Adrenal gland (tissue), 12 donors: ENCODE results near the gene COA5. TPM values are rescaled to one million over a fixed set of nuclear protein-coding genes. Genes with fewer than 3 reads are reported as not detected.

Experiments
- DNase-seq, 7 donors: peaks; one replicate each; pipeline ENCODE4 v3.0.0-alpha.2; 2019 to 2020
- H3K27ac ChIP-seq, 5 donors: fragments of 200-600 bp; sonication (generic) in 4 of 5; 1 replicate in 3 of 5; 2 replicates in 2 of 5; pipeline versions ENCODE4 v1.5.1 to v1.8.0; 2016 to 2020; ENCODE audit warnings: mild to moderate bottlenecking in 1 of 5
- H3K27me3 ChIP-seq: fragments of 200-600 bp; 2 replicates; pipeline ENCODE4 v1.8.0; 2021
- H3K36me3 ChIP-seq, 2 donors: fragments of 200-600 bp; replicated peaks in 1 of 2; 1 replicate in 1 of 2; 2 replicates in 1 of 2; pipeline versions ENCODE4 v1.5.1 to v1.8.0; 2018 to 2022
- H3K4me1 ChIP-seq, 2 donors: fragments of 200-600 bp; replicated peaks in 1 of 2; 1 replicate in 1 of 2; 2 replicates in 1 of 2; pipeline versions ENCODE4 v1.5.1 to v1.8.0; 2018 to 2021
- H3K4me3 ChIP-seq, 4 donors: fragments of 200-600 bp; sonication (generic) in 3 of 4; one replicate each; pipeline ENCODE4 v1.5.1; 2016 to 2018
- H3K9me3 ChIP-seq, 3 donors: fragments of 200-600 bp; sonication (generic) in 1 of 3; replicated peaks in 1 of 3; 1 replicate in 2 of 3; 2 replicates in 1 of 3; pipeline versions ENCODE4 v1.5.1 to v1.8.0; 2016 to 2021
- CTCF ChIP-seq, 6 experiments: fragments of 450-650 bp in 4 of 6; fragments of 200-600 bp in 2 of 6; sonication (generic) in 1 of 6; IDR thresholded peaks; 1 replicate in 5 of 6; 2 replicates in 1 of 6; pipeline versions ENCODE4 v1.5.1 to v1.8.0; 2016 to 2021; ENCODE audit warnings: antibody characterized with exemption in 6 of 6, mild to moderate bottlenecking in 2 of 6, moderate library complexity in 1 of 6
- POLR2A ChIP-seq, 2 donors: fragments of 450-650 bp; IDR thresholded peaks; one replicate each; pipeline ENCODE4 v1.6.1; 2017; ENCODE audit warnings: antibody characterized with exemption in 2 of 2, mild to moderate bottlenecking in 2 of 2, moderate library complexity in 1 of 2
- WGBS, 4 donors: extraction: QIAGEN DNeasy Blood & Tissue Kit in 2 of 4; methylation state at CpG; one replicate each; pipeline versions ENCODE4 v1.1.5 to v1.1.7; 2013 to 2017; 5-methylcytosine and 5-hydroxymethylcytosine counted together
- intact Hi-C, 2 donors: fragments of 100-400 bp; cut with DNase I; formaldehyde crosslinking; loops; one replicate each; pipeline versions ENCODE4 v1.14.1 to v1.15.0; 2022 to 2023
- polyA plus RNA-seq, 3 donors: library from polyadenylated mRNA; stranded (reverse); fragments of 200-250 nt in 2 of 3; fragments of 350-450 nt in 1 of 3; fragmentation: Illumina TruSeq in 1 of 3; extraction: RNeasy Lipid Tissue Mini Kit (QIAGEN cat#74804) in 1 of 3; gene quantifications; one replicate each; pipeline ENCODE4 v1.2.3, GENCODE V29; 2013 to 2014
- total RNA-seq, 9 donors: library from RNA; depleted of rRNA in 4 of 9; stranded (reverse); fragments of >200 nt in 4 of 9; fragments of 120-200 nt in 1 of 9; fragmentation: NEBNext Ultra II Directional in 1 of 9; extraction: Animal tissue kit (Norgen Biotek cat#: 25700) in 1 of 9; gene quantifications; one replicate each; pipeline versions ENCODE4 v1.1.0 to v1.2.4, GENCODE V29; 2013 to 2023
- donor health status: healthy with polysubstance abuse.
- donor health status: Bipolar disorder and iron deficiency.
- donor health status: DM: yes; HTN: yes; CAD: no.
- donor health status: DM: no; HTN: no; CAD: no.
- donor health status: DM: no; HTN: no; CAD: no.
- donor health status: DM: yes; HTN: yes; CAD: no.

Gene COA5
- total and polyA plus RNA-seq, 12 donors = 18.9 to 76.0 (median 42.6) TPM

- H3K9me3 ChIP-seq = no peaks in the 10 kb centered on the region
- H3K4me1 ChIP-seq = no peaks in the 10 kb centered on the region
- peaks cover 0 to 50% of the 10 kb centered on the region in 2 donors for H3K36me3 ChIP-seq
- H3K4me3 ChIP-seq = no peak overlapping the region
- no peak overlapping the region for H3K27ac ChIP-seq
- TF ChIP-seq CTCF (IDR thresholded peaks at IDR 0.05) (no peak), POLR2A (IDR thresholded peaks at IDR 0.05) (no peak)
- H3K27me3 ChIP-seq = no peaks in the 10 kb centered on the region
- intact Hi-C loops = no loop called here
- WGBS, 4 donors = 84 to 95% (median 86%) methylated on average over 6 of the region's 6 CpGs
- DNase-seq = peak in 1 of 7 donors; percentile 15
Observed at GRCh38 chr2:98551316-98551715, 57.0 kb downstream of the COA5 start.

- Histone ChIP-seq H3K36me3 (peaks cover 0 to 50% of the 10 kb centered on the region in 2 donors), H3K9me3 (no peaks in the 10 kb centered on the region), H3K27ac (no peak overlapping the region), H3K4me1 (no peaks in the 10 kb centered on the region), H3K27me3 (no peaks in the 10 kb centered on the region), H3K4me3 (no peak overlapping the region)
- intact Hi-C loops = no loop called here
- DNase-seq = peak in 1 of 7 donors; percentile 25
- 83 to 99% (median 93%) methylated on average over 3 to 4 of the region's 4 CpGs for WGBS, 4 donors
- no peak for TF ChIP-seq POLR2A (IDR thresholded peaks at IDR 0.05)
Observed at GRCh38 chr2:98550165-98550564, 58.1 kb downstream of the COA5 start.

Other genes starting within 250 kb of the COA5 start
- 10 to 100 TPM; 17.8 to 40.5 (median 32.1) TPM for gene INPP4A, start 163.7 kb downstream of the COA5 start, total RNA-seq
- 10 to 100 TPM in 1 of 3 donors, 1 to 10 TPM in 2; 8.8 to 10.8 (median 9.5) TPM for gene INPP4A, start 163.7 kb downstream of the COA5 start, polyA plus RNA-seq
- gene UNC50, start 77 bp upstream of the COA5 start, total RNA-seq = 10 to 100 TPM; 48.6 to 72.4 (median 55.2) TPM
- 10 to 100 TPM; 43.5 to 75.1 (median 50.3) TPM for gene UNC50, start 77 bp upstream of the COA5 start, polyA plus RNA-seq
- 10 to 100 TPM in 7 of 9 donors, 1 to 10 TPM in 2; 5.2 to 34.4 (median 21.0) TPM for gene MGAT4A, start 122.6 kb upstream of the COA5 start, total RNA-seq
- gene MGAT4A, start 122.6 kb upstream of the COA5 start, polyA plus RNA-seq = 10 to 100 TPM in 1 of 3 donors, 1 to 10 TPM in 2; 5.9 to 14.4 (median 9.7) TPM